A204.1 (cell line): ENCODE measurements around the gene ATP10B.
"Not testable (repeated sequence)": the region's sequence is repeated elsewhere in the genome, so short reads cannot be mapped to it uniquely, and the experiment has no call there.

Experiments used
- FAIRE-seq: peaks from 2 replicates; lab custom pipeline; 2012; peaks lifted over from hg19 to GRCh38; lab: Jason Lieb, UNC

Gene ATP10B

DNA sequence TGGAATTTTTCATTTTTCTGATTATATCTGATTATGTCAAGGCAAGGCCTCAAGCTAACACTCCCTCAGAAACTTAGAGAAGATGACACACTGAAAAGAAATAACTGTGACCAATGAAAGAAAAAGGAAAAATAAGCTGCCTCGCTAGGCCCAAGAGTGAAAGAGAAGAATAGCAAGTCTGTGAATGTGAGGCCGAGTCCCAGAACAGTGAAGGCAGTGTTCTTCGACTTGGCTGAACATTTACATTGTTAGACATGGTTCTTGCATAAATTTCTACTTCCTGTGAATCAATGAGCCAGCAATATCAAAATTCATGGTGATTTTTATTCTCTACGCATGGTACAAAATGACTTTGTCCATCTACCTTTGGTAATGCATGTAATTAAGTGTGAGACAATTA, at the start of gene ATP10B:
Gene ATP10B, minus strand, starts transcription at position 163 of the 400 bp plus-strand sequence. CDS start 164,137 bp downstream, outside the sequence.
- no peak for FAIRE-seq

GRCh38 chr5:160901656-160902055, 49.6 kb upstream of the ATP10B start:
- no peak for FAIRE-seq

DNA sequence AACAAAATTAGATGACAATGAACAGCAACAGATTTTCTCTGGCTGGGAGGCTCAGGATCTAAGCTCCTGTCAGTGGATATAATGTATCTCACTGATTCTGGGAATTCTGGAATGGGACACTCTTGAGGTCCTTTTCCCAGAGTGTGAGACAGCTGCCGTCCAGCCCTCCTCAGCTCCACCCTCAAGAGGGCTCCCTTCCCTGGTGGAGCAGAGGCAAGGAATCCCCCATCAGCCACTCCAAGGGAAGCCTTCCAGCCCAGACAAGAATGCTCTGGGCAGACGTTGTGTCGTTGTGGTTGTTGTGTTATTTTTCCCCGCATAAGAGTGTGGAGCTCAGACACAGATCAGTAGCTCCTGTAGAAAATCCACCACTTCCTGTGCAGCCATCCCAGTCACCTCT, 47.7 kb upstream of the ATP10B start:
- FAIRE-seq: no peak

DNA sequence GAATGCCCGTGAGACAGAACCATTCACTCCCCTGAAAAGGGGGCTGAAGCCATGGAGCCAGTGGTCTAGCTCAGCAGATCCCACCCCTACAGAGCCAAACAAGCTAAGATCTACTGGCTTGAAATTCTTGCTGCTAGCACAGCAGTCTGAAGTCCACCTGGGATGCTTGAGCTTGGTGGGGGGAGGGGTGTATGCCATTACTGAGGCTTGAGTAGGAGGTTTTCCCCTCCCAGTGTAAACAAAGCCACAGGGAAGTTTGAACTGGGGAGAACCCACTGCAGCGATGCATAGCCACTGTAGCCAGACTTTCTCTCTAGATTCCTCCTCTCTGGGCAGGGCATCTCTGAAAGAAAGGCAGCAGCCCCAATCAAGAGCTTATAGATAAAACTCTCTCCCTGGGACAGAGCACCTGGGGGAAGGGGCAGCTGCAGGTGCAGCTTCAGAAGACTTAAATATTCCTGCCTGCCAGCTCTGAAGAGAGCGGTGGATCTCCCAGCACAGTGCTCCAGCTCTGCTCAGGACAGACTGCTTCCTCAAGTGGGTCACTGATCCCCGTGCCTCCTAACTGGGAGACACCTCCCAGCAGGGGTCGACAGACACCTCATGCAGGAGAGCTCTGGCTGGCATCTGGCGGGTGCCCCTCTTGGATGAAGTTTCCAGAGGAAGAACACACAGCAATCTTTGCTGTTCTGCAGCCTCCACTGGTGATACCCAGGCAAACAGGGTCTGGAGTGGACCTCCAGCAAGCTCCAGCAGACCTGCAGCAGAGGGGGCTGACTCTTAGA, 41.4 kb upstream of the ATP10B start:
- not testable (repeated sequence) for FAIRE-seq

DNA sequence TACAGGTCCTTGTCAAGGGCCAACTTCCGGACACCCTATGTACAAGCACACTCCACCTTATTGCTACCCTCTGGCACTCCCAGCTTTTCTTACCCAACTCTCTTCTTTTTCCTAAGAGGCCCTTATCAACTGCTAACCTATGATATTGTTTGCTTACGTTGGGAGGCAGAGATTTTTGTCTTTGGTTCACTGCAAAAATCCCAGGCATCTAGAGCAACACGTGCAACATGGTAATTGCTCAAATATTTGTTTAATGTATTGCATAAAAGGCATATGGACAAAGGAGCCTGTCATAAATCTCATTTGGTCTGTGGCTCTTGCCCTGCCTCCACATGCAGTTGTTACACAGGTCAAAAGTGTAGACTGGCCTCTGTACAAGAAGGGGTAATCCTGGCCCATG, 35.8 kb upstream of the ATP10B start:
- no peak for FAIRE-seq

- not testable (repeated sequence) for FAIRE-seq
These were observed 21.7 kb upstream of the ATP10B start for GRCh38 chr5:160873560-160874200.

DNA sequence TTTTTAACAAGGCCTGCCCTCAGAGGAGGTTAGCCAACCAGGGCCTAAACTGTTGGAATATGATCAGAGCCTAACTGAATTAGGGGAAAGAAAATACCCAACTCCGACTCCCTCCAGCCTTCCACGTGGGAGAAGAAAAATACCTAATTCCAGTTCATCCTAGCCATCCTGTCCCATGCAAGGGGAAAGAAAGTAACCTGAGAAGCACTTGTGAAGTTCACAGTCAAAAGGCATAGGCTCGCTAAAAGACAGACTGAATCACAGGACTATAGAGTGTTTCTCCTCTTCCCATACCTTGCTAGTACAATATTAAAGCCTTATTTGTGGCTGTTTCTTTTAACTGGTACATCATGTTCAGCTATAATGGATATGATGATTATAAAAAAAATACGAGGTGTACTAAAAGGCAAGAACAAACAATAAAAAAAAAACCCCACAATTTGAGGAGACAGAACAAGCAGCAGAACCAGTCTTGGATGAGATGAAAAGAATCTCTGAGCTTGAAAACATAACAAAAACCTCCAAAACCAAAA, 18.0 kb upstream of the ATP10B start:
- FAIRE-seq: no peak

GRCh38 chr5:160867976-160868375, 16.0 kb upstream of the ATP10B start:
- FAIRE-seq: no peak

- FAIRE-seq: no peak
These were observed 560 bp downstream of the ATP10B start for GRCh38 chr5:160851451-160851850.

DNA sequence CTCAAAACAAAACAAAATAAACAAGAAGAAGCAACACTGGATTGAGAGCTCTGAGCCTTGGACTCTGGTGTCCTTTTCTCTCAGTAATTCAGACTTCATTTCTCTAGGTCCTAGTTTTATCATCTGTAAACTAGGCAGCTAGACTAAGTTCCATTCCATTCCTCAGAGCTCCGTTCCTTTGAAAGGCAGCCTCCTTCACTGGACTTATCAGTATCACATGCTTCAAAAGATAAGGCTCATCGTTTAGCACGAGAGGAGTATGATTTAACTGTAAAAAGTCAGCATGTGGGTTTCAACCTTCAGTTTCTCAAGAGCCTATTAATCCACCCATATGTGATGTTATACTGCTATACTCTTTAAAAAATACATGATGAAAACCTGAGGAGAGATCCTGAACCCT, 1.6 kb downstream of the ATP10B start:
- FAIRE-seq: no peak

GRCh38 chr5:160847526-160848085, 4.4 kb downstream of the ATP10B start:
- FAIRE-seq: no peak

GRCh38 chr5:160846642-160847041, 5.4 kb downstream of the ATP10B start:
- no peak for FAIRE-seq

DNA sequence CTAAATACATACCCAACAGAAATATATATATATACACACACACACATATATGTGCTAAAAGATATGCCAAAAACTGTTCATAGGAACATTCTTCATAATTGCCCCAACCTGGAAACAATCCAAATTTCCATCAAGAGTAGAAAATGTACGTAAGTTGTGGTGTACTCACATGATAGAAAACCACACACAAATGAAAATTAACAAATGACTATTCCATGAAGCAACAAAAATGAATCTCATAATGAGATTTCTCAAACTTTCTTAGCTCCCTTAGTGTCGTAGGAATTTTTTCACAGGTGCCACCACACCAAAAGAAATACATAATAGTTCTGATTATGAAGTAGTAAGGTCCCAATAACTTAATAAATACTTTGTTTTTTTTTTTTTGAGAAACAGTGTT, 7.8 kb downstream of the ATP10B start:
- FAIRE-seq: no peak

DNA sequence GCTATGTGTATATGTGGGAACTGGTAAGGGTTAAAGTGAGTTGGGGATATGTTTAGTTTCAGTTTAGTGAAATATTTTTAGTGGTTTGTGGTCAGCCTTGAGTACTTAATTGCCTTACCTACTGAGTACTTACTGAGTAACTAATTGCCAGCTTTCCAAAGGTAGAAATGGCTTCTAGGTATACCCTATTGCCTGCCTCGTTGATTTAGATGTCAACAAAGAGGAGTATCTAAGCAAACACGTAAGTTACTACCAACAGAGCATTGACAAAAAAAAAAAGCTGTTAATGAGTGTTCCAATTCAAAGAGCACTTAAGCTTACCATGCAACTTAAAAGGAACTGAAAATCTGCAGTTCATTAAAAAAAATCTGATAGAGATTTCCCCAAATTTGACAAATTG, 8.8 kb downstream of the ATP10B start:
- FAIRE-seq: no peak

GRCh38 chr5:160837749-160838593, 14.0 kb downstream of the ATP10B start:
- FAIRE-seq: no peak

DNA sequence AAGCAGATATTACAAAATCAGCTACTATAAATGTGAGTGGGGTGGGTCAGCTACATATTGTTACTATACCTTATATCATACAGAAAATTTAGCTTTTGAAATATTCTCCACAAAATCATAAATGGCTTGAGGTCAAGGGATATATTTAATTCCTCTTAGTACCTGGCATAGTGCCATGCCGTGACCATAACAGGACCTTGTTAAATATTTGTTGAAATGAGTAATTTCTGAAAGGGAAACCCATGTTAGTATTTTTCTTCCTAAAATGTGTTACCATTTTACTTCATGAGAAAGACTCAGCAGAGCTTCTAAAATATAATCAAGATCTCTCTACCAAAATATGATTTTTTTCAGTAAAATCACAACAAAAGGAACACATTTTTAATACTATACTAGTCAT, 14.8 kb downstream of the ATP10B start:
- FAIRE-seq: no peak

- FAIRE-seq: no peak
These were observed 16.0 kb downstream of the ATP10B start for GRCh38 chr5:160835818-160836528.

GRCh38 chr5:160835376-160835775, 16.6 kb downstream of the ATP10B start:
- FAIRE-seq: no peak

DNA sequence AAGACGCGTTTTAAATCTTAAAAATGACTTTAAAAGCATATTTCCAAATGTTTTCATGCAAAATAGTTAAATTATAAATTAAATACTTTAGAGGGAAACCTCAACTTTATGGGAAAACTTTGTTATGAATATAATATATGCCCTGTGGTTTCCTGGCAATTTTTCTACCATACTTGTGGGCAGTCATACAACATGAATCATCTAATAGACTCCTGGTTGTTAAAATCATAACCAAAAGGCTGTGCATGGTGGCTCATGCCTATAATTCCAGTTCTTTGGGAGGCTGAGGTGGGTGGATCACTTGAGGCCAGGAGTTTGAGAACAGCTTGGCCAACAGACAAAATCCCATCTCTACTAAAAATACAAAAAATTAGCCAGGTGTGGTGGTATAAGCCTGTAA, 18.2 kb downstream of the ATP10B start:
- FAIRE-seq: no peak

DNA sequence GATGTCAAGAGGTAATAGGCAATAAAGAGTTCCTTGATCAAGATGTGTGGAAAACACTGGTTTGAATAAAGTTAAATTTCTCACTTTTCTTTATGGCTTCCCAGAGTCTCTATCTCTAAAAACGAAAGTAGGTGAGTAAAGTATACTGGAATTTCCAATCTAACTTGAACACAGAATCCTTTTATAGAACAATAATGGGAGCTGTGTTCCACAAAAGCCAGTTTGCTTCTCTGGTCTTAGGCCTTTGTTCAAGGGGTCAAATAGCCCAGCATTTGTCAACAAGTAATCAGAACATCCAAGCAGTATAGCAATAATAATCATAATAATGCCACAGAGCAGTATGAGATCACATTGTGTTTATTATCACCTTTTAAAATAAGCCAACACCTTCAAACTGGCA, 20.2 kb downstream of the ATP10B start:
- no peak for FAIRE-seq

- FAIRE-seq: no peak
These were observed 27.6 kb downstream of the ATP10B start for GRCh38 chr5:160824301-160825001.
